GM21515 (cell line): ENCODE results near the gene TTC9.
"Not testable (repeated sequence)": the region's sequence is repeated elsewhere in the genome, so short reads cannot be mapped to it uniquely, and the experiment has no call there.

Source experiments
- ATAC-seq: cut with Tn5 transposase; IDR thresholded peaks from one replicate; pipeline ENCODE4 v1.9.1; 2021; ENCODE audit not compliant: unreplicated experiment

The TTC9 gene

DNA sequence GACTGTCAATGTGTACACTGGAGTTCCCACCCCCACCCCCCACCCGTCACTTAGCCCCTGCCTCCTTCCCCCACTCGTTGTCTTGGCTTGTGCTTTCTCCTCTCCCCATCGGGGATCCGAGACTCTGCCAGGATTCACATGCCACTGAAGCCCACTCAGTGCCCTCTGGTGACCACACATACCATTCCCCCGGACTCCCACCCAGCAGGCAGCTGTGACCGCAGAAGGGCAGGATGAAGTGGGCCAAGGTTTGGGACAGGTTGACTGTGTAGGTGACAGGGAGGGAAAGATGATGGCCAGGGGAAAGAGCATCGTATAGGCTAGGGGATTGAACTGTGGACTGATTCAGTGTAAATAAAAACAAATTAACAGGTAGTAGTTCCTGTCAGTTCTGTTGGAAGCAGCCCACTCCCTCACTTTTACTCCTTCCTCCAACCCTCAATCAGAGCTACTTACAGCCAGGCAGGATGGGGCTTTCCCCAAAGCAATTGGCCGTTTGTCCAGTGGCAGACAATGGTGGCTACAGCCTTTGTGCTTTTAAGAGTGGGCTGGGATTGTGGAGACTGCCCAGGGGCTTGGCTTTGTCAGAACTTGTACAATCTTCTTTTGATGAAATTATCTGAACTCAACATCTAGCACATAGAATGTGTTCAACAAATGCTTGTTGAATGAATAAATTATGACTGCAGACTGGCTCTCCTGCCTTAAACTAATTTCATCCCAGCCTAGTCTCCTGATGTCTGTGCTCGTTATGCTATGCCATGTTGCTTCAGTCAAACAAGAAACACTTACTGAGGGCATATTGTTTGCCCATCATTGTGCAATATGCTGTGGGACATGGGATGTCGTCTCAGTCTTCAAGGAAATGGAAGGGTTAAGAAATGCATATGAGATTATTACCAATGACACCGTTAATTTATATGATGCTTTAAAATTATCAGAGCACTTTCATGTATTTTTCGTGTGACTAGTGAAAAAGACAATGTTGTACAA, 30.2 kb downstream of the TTC9 start:
- ATAC-seq = no peak

DNA sequence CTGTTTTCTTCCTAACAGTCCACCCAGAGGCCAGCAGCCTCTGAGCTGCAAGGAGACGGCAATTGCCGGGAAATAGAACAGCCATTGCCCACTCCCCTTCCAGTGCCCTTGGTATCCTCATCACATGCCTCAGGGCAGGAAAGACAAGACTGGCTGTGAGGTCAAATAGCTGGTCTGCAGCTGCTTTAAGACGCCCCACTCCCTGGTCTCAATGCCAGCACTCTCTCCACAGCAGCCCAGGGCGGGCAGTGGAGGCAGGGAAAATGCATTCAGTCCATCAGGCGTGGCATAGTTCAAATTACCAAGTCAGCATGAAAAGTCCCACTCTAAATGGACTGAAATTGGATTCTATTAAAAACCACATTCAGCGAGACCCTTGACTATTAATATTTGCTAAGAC, 35.6 kb downstream of the TTC9 start:
- no peak for ATAC-seq

DNA sequence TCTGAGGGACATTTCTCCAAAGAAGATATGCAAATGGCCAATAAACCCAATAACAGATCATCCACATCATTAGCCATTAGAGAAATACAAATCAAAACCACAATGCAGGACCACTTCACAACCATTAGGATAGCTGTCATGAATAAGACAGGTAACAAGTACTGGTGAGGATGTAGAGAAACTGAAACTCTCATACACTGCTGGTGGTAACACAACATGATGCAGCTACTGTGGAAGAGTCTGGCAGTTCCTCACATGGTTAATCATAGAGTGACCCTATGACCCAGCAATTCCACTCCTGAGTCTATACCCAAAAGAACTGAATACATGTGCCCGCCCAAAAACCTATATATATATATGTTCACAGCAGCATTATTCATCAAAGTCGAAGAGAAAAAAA, 39.0 kb downstream of the TTC9 start:
- ATAC-seq = no peak

DNA sequence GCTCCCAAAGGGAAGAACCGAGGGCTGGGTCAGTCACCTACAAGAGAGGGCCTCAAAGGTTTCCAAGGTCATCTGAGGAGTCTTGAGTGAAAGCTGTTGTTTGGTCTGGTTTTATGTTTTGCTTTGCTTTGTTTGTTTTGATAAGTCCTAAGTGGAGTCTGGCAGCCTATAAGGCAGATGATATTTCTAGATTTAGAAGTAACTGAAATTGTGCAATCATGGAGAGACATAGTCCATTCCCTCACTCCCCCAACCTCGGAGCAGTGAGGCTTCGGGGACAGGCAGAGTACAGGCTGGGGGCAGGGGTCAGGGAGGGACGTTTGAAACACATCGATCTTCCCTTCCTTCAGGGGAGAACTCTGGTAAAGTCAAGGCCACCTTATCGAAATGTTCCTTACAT, 42.3 kb downstream of the TTC9 start:
- no peak for ATAC-seq

DNA sequence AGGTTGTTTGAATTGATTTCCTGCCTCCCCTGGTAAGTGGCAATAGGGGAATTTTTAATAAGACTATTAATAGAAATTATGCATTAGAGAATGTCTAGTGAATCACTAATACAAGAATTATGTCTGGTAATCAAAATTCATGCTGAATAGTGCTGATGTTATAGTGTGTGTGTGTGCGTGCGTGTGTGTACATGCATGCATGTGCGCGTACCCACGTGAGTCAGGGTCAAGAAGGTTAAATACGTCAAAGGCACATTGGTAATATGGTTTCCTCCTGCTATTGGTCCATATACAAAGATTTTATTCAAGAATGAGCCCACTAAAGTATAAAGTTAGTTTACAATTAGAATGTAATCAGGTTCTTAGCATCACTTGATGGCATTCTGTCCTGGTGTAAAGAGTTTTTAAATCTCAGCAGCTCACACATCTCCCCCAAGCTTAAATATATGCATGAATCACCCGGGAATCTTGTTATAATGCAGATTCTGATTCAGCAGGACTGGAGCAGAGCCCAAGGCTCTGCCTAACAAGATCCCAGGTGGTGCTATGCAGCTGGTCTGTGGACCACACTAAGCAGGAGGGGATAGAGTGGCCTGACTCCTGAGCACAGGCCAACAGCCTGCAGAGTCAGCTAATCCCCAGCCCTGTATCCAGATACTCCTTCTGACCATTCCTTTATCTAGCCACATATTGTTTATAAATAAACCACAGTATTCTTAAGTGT, 43.9 kb downstream of the TTC9 start:
- no peak for ATAC-seq

DNA sequence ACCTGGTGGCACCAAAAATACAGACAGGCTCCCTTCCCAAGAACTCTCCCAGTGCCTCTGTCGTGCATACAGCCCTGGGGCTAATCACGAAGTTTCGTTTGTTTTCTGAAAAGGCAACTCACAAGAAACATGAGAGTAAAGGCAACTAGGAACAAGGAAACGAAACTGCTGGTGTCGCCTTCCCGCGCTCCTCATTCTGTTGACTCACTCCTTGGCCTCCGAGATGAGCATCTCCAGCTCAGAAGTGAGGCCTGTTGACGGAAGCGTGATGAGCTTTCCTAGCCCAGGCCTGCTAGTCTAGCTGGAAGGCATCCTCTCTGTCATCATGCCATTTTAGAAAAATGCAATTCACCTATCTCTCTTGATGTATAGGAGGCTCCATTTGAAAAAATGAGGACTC, 50.5 kb downstream of the TTC9 start:
- ATAC-seq = no peak

DNA sequence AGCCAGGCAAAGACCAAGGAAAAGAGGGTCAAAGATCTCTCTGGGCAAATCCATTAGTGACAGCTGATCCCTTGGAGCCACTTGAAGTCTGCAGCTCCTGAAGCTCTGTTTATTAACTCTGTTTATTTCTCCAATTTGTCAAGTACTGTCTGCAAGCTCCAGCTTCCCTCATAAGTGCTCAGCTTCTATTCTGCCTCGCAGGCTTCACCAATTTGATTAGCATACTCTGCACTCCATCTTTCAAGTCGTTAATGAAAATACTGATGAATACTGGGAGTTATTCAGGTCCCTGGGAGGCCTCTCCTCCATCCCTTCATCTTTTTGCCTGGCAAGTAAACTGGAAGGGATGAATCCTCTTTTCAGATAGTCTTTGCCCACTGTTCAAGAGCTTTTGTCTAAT, 54.3 kb downstream of the TTC9 start:
- ATAC-seq = no peak

DNA sequence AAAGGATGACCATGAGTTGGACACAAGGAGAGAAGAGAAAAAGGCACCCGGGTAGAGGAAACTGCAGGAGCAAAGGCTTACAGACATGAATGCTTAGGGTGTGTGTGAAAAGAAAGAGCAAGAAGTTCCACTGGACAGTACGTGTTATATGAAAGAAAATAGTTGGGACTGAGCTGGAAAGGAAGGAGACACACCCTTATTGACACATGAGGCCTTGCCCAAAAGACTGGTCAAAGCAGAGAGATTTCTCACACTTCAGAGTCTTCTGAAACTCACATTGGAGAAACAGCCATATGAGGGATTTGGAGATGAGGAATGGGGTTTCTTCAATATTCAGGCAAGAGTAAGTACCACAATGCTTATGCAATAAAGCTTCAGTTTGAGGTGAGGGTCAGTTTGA, 56.0 kb downstream of the TTC9 start:
- ATAC-seq = no peak

DNA sequence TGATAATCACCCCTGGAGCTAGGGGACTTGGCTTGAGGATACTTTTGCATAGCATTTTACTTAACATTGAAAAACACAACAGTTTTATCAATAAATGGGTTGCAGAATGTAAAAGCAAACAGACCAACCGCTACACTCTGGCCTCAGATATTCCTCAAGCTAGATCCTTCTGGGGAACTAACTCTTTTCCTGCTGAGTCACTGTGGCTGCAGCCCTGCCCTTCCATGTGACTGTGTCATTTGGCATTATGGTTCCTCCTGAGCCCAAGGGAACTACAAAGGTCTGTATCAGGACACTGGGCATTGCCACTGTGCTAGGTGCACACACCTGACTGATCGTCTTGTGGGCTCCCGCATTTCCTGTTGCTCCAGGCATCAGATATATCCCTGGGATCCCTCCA, 56.6 kb downstream of the TTC9 start:
- no peak for ATAC-seq

DNA sequence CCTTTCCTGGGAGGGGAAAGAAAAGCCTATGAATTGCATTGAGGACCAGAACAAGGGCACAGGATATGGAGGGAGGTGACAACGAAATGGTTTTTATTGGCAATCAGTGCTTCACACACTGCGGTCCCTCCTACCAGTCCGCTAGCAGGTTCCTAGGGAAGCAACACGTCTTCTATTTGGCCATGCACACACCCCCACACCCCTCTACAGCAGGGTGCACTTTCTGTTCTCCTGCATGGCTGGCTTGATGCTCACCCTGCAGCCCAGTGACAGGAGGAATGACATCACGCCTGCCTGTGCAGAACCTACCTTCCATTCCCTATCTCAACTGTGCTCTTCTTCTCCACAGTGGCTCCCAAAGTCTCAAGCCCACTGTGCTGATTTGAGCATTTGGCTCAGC, 57.9 kb downstream of the TTC9 start:
- ATAC-seq = no peak

DNA sequence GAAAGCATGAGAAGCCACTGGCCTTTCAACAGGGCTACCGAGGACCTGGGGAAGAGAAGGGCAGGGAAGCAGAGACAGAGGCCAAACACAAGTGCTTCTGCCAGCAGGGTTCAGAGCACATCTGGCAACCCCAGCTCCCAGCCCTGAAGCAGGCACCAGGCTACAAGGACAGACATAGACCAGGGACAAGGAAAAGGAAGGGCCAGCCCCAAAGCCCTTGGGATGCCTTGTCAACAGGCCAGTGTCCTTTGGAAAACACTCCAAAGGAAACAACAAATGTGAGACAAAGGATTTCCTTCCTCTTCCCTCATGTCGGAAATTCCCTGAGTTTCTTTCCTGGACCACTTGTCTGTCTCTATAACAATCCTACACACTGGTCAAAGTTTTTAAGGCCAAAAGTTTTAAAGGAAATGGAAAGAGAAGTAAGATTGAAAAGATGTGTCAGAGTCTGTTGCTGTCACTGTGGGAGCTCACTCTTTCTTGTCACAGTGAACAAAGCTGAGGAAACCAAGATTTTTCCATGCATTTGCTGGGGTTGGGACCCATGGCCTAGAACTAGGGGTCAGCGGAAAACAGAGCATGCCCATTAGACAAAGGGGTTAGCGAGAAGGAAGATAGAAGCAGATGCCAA, 59.4 kb downstream of the TTC9 start:
- ATAC-seq = no peak

DNA sequence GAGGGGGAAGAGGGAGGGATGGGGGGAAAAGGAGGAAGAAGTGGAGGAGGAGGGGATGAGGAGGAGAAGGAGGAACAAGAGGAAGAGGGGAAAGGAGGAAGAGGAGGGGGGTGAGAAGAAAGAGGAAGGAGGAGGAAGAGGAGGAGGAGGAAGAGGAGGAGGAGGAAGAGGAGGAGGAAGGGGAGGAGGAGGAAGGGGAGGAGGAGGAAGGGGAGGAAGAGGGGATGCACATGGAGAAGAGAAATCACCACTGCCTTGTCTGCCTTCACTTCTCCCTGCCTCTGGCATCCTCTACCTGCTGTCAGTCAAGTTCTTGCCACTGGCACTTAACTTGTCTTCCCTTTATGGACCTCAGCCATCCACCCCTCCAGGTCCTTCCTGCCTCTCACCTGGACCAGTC, 59.9 kb downstream of the TTC9 start:
- ATAC-seq = no peak

DNA sequence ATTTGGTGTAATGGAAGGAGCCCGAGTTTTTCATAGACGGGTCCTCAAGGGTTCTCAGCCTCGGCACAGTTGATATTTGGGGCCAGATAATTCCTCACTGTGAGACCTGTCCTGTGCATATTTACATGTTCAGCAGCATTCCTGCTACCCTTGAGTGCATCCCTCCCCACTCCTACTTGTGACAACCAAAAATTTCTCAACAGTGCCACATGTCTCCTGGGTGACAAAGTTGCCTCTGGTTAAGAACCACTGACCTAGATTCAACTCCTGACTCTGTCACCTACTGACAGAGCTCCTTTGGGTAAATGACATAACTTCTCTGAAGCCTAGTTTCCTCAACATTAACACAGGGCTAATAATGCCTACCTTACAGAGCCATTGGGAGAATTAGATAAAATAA, 60.4 kb downstream of the TTC9 start:
- no peak for ATAC-seq

DNA sequence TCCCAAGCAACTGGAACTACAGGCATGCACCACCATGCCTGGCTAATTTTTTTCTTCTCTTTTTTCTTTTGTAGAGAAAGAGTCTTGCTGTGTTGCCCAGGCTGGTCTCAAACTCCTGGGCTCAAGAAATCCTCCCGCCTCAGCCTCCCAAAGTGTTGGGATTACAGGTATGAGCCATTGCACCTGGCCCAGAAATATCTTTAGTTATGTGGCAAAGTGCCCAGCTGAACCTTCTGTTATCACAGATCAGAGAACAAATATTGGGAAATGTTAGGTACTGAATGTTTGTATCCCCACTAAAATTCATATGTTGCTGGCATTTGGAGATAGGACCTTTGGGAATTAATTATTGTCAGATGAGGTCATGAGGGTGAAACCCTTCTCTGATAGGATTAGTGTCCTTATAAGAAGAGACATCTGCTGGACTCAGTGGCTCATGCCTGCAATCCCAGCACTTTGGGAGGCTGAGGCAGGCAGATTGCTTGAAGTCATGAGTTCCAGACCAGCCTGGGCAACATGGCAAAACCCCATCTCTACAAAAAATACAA, 62.0 kb downstream of the TTC9 start:
- not testable (repeated sequence) for ATAC-seq

DNA sequence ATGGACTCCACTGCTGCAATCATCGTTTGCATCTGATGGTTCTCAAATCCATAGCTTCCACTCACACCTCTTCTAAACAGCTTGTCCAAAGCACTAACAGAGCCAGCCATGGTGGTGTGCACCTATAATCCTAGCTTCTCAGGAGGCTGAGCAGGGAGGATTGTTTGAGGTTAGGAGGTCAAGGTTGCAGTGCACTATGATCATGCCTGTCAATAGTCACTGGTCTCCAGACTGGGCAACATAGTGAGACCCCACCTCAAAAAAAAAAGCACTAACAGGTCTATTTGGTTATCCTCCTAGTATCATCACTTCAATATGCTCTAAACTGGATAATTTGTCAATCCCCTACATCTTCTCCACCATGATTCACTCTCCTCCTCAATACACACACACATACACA, 63.2 kb downstream of the TTC9 start:
- no peak for ATAC-seq

DNA sequence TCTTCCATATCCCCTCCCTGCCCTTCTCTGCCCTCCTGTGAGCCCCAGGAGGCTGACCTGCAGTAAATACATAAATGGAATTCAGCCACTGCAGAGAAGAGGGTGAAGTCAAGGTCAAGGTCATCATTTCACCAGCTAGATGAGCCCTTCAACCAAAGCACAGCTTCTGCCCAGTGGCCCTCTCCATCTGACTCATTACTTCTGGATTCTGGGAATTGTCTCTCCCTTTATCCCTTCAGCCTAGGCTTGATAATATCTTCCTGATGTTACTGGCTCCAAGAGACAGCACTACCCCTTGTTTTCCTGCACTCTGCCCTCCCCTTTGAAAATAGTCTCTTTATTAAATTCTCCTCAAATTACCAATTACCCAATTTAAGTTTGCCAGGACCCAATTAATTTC, 64.5 kb downstream of the TTC9 start:
- ATAC-seq = no peak

DNA sequence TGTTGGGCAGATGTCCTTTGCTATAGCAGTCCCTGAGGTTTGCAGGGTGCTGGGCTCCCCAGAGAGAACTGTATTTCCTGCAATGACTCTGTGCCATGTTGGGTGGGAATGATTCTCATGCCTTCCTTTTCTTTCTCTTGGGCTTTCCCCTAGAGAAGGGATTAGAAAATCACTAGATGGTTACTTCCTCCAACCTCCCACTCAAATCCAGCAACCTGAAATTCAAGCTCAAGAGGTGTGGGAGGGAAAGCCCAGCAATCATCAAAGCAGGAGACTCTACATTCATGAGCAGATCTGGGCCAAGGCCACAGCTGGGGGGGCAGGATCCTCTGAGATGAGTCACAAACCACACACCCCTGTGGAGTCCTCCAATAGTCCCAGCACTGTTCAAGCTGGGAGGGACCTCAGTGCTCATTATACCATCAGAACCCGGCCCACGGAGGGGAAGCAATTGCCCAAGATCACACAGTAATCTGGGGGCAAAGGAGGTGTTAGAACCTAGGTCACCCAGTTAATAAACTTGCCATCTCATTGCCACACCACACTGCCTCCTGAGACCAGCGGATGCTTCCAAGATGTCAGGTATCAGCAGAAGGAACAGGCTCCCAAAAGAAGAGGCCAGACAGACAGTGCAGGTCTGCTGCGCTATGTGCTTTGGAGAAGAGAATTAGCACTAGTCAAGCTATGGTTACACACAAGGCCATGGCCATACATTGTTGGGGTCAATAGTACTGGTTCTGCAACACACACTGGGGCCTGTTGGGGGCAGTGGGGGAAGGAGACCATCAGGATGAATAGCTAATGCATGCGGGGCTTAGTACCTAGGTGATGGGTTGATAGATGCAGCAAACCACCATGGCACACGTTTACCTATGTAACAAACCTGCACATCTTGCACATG, 65.7 kb downstream of the TTC9 start:
- peak; percentile 66 for ATAC-seq

DNA sequence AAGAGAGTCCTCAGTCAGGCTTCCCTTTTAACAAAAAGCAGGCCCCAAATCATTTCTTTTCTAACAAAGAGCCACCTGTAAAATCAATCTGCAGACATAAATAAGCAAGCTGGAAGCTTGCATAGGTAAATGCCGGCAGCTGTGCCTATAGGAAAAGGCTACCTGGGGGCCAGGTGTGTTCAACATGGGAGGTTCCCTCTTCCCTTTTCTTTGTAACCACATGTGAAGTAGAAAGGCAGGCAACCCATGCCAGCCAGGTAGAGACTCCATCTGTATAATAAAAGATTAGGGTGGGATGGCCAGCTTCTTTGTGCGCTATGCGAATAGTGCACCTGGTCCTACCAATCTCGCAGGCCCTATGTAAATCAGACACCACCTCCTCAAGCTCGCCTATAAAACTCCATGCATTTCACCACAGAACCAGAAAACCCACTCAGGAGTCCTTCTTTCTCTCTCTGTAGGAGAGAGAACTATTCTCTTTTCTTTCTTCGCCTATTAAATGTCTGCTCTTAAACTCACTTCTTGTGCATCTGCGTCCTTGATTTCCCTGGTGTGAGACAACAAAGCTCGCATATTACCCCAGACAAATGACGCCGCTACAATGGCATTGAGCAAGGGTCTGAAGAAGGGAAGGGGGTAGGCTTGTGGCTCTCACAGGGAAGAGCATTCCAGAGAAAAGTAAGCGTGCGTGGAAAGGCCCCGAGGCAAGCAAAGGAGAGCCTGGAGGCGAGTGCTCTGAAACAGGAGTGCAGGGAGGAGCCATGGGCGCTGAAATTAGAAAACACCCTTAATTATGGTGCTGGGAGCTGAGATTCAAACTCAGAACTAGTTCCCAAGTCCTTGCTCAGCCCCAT, 67.2 kb downstream of the TTC9 start:
- ATAC-seq = no peak

DNA sequence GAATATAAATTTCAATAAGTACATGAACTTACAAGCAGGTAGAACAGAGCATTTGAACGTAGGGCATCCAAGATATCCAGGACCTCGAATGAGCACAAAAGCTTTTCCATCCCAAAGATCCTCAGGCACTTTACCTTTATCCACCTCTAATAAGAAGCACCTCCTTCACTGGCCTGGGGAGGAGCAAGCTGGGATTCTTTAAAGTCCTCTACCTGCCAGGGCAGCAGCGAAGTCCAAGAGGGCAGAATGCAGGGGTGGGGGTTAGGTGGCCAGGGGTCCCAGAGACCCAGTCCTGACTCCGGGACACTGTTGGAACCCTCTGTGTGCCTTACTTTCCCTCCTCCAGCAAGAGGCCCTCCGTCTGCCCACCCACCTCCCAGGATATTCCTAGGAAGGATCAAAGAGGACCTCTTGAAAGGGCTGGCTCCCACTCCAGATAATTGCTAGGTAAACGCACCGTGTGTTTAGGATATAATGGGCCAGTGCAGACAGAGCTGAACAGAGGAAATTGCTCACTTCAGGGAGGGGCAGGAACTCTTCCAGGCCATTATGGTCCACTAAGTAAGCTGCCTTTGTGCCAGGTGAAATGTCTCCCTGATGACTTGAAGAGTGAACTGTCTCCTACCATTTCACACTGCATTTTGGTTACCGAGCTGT, 68.1 kb downstream of the TTC9 start:
- ATAC-seq = no peak
